Hypothalamus (tissue), 51 donors: ENCODE measurements around the gene COX8C.
A peak's percentile ranks its signal among the peaks of the same experiment; 100 is the strongest.

Experiments used
- DNase-seq, 51 donors: peaks; one replicate each; lab custom pipeline; 2025; lab: John Stamatoyannopoulos, UW

The COX8C gene, protein sequence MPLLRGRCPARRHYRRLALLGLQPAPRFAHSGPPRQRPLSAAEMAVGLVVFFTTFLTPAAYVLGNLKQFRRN

DNA sequence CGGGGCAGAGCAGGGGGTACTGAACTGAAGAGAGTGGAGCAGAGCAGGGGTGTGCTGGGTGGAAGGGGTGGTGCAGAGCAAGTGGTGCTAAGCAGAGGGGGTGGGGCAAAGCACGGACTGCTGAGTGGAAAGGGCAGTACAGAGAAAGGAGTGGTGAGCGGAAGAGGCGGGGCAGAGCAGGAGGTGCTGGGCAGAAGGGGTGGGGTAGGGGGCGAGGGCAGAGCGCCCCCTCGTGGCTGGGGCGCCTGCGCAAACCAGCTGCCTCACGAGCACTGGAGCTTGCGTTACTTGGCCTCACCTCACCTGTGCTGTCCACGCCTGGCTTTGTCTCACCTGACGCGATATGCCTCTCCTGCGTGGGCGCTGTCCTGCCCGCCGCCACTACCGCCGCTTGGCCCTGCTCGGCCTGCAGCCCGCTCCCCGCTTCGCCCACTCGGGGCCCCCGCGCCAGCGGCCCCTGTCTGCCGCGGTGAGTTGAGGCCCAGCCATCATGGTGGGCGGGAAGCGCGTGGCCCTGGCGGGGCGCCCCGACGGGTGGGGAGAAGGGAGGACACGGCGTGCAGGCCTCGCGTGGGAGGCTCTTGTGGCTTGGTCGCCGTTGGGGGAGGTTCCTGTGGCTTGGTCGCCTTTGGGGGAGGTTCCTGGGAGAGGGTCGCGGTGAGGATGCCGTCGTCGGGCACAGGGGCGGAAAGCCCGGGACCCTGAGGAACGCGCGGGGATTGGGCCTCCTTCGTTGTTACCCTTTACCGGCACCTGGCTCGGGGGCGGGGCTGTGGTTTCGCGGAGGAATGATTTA, at the start of gene COX8C:
Gene COX8C, plus strand, starts transcription at position 257 of the 796 bp plus-strand sequence. Its CDS starts 87 bp downstream, at position 344.
- DNase-seq: no peak

DNA sequence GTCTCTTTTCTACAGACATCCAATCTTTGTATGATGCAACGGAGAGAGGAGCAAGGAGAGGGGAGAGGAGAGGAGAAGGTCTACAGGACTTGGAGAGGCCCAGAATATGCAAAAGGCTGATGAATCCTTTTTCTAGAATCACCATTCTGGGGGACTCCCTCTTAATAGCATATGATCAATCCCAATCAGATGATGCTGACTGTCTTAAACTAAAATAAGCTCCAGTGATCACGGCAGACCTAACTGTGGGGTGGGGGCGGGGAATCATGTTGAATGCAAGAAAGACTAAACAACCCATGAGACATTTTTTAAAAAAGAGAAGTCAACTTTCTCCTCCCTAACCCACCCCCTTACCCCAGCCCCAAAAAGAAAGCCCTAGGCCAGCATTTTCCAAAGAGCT, 47.6 kb upstream of the COX8C start:
- no peak for DNase-seq

DNA sequence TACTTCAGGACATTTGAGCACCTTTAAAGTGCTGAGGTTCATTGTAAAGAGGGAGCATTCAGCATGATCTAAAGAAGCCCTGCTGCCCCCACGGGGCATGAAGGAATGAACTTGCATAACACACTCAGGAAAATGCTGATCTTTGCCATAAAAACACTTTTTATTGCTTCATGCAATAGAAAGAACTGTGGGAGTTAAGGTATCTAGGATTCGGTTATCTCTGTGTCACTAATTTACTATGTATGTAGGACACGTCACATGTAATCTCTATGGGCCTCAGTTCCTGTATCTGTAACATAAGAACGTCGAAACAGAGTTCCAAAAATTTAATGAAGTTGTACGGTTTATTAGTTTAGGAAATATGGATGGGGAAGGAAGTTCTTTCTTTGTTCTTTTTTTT, 47.1 kb upstream of the COX8C start:
- DNase-seq: no peak

DNA sequence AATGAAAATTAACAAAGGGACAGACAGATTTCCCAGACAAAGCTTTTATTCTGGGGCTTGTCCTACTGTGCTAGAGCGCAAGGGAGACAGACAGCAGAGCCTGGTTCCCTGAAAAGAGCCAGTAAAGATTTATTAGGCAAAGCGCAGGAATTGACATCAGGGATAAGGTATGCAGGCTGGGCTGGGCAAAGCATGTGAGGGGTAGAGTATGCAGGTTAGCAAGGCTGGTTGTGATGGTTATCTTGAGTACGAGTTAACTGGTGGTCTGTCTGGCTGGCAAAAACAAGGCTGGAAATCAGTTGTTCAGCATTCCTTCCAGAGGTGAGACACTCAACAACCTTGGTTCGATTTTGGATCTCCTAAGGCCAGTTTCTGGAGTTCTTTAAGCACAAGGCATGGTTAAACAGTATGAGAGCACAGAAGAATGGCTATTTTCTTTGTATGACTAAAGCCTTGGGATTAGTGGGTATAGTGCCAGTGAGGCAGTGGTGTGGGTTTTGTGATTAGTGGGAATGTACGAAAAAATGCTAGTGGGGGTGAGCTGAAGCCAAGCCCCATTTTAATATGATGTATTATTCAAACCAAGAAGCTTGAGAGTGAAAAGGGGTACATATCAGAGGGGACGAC, 45.0 kb upstream of the COX8C start:
- no peak for DNase-seq

DNA sequence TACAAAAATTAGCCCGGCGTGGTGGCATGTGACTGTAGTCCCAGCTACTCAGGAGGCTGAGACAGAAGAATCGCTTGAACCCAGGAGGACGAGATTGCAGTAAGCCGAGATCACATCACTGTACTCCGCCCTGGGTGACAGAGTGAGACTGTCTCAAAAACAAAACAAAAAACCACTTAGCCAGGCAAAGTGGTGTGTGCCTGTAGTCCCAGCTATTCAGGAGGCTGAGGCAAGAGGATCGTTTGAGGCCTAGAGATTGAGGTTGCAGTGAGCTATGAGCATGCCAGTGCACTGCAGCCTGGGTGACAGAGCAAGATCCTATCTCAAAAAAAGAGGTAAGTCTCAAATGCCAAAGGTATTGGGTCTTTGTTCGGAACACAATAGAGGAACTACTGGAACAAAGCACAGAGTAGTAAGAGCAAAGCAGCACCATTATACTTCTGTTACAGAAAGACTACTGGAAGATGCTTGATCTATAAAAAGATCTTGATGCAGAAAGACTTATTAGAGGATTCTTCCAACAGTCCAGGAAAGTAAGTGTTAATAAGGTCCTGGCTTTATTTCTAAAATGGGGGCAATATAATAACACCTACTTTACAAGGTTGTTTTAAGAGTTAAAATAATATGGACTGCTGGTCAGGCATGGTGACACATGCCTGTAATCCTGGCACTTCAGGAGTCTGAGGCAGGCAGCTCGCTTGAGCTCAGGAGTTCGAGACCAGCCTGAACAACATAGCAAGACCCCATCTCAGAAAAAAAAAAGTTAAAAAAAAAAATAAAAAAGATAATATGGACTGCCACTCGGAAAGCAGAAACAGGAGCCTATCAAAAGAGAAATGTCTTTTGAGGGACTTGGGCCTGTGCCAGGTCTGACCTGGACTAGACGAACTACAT, 44.0 kb upstream of the COX8C start:
- peak in 1 of 51 donors; percentile 3 for DNase-seq

DNA sequence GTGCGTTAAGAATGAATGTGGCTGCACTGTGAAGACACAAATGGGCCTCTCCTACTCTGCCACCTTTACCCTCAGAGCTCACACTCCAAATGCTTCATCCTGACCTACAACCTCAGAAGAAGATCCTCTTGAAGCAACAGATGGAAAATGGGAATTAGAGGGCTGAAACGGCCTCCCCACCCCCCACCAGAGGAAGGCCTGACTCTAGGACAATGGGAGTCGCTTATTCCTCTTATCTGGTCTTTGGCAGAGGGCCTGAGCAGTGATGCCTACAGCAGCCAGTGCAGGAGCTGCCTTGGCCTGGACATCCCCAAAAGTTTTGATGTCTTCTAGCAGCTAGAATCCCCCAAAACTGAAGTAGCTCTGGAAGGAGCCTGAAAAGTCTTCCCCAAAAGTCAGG, 43.3 kb upstream of the COX8C start:
- DNase-seq: peak in 11 of 51 donors; percentile 7 to 37 (median 20)

DNA sequence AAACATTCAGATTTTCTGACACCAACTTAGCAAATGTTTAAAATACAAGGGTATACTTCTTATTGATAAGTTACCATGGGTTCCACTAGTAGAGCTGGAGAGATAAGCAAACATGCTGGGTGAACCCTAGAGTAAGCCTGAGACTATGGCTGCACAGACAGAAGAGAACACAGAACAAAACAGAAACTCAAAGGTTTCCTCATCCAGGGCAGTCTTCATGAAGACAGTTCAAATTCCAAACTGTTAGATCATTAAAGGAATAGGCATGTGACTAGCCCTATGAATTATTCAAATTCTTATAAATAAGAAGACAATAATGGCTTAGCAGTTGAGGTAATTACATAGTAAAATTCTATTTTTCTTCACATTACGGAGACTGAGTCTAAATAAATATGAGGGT, 42.2 kb upstream of the COX8C start:
- no peak for DNase-seq

DNA sequence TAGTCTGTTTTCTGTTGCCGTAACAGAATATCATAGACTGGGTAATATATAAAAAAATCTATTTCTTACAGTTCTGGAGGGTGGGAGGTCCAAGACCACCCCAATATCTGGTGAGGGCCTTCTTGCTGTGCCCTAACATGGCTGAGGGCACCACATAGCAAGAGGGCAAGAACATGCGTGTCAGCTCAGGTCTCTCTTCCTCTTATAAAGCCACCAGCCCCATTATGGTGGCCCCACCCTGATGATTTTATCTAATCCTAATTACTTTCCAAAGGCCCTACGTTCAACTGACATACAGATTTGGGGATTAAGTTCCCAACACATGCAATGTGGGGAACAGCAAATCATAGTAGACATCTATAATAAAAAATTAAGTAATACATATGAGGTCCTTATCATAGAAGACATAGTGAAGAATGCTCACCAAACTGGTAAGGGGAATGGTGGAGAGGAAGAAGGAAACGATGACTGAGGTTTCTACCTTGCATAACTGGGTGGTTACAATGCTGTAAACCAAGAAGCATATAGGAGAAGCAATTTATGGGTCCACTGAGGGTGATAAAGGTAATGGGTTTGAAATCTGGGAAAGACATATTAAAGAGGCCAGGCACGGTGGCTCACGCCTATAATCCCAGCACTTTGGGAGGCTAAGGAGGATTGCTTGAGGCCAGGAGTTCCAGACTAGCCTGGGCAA, 41.1 kb upstream of the COX8C start:
- no peak for DNase-seq

DNA sequence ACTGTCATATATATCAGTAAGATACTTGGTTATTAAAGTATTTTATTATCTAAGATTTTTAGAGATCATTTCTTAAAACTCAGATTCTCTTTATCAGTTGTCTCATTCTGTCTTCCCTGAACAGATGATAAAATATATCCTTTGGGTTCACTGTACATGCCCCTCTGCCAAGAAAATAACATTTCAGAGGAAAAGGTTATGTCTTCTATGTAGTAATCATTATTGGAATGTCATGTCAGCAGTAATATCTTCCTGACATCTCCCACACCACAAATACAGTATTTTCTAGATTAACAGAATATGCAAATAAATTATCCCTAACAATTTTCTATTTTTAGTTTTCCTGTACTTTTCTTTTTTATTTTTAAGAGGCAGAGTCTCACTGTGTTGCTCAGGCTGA, 40.2 kb upstream of the COX8C start:
- DNase-seq: no peak

DNA sequence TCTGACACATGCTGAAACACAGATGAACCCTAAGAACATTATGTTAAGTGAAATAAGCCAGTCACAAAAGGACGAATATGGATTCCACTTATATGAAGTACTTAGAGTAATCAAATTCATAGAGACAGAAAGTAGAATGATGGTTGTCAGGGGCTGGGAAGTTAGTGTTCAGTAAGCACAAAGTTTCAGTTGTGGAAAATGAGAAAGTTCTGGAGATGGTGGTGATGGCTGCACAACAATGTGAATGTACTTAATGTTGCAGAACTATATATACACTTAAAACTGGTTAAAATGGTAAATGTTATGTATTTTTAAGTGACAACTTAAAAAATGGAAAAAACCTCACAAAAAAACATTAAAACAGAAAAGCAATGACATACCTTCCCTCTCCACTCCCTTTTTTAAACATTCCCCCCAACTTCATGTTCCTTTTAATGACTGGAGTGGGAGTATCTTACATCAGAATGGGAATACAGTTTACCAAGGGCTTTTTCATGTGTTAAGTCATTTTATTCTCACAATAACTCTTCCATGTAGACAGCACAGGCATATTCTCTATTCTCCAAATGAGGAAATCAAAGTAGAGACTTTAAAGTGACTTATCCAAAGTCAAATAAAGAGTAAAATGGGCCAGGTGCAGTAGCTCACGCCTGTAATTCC, 38.2 kb upstream of the COX8C start:
- no peak for DNase-seq

DNA sequence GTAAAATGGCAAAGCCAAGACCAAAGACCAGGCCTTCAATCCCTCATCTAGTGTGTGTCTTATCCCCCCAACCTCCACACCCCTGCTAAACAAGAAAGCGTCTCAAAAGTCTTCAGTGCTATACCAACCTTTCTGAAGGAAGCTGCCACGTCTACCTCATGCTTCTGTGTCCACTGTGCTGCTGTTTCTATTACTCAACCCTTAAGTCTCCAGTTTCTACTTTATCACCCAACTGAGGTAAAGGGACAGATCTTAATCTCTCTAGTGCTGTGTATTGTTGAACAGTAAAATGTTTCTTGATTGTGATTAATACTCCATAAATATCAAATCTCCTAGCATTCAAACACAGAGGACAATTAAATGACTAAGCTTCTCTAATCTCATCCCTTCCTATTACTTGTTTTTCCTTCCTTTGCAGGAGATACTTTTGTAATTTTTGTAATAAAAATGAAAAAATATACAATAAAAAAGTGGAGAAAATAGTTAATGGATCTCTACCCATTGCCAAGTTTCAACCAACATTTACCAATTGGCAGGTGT, 37.5 kb upstream of the COX8C start:
- no peak for DNase-seq

DNA sequence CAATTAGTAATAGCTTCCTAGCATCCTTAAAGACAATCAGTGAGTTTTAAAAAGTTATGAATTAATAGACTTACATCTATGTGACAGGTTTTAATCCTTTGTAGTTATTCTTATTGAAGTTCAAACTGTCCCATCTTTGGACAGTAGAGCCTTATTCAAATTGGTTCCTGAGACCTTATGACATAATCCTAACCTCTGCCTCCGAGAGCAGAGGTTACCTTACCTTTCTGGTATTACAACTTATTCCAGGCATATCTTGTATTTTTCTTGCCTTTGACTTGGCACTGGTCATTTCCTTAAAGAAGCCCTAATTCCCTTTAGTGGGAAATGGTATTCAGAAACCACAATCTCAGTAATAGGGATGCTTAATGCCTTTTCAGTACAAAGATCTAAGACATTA, 35.9 kb upstream of the COX8C start:
- DNase-seq: no peak

DNA sequence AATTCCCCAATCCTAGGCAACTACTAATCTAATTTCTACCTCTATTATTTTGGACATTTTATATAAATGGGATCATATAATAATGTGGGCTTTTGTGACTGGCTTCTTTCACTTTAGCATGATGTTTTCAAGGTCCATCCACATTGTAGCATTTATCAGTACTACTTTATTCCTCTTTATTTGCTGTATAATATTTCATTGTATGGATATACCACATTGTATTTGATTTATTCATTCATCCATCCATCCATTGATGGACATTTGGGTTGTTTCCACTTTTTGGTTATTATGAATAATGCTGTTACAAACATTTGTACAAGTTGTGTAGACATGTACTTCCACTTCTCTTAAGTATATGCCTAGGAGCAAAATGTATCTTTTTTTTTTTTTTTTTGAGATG, 31.4 kb upstream of the COX8C start:
- DNase-seq: no peak

DNA sequence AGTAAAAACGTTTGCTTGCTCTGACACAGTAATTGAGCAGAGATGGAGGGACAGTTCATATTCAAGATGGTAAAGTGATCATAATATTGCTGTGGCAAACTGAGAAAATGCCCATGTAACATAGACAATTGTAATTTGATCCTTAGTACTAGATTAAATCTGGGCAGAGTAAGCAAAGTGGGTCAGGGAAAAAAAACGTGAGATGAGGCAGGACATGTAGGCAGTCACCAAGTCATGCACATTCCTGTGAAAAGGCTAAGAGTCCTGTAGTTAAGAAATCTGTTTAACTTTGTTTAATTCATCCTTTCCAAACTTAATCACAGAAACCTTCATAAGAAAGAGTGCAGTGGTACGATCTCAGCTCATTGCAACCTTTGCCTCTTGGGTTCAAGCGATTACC, 30.3 kb upstream of the COX8C start:
- DNase-seq: no peak

DNA sequence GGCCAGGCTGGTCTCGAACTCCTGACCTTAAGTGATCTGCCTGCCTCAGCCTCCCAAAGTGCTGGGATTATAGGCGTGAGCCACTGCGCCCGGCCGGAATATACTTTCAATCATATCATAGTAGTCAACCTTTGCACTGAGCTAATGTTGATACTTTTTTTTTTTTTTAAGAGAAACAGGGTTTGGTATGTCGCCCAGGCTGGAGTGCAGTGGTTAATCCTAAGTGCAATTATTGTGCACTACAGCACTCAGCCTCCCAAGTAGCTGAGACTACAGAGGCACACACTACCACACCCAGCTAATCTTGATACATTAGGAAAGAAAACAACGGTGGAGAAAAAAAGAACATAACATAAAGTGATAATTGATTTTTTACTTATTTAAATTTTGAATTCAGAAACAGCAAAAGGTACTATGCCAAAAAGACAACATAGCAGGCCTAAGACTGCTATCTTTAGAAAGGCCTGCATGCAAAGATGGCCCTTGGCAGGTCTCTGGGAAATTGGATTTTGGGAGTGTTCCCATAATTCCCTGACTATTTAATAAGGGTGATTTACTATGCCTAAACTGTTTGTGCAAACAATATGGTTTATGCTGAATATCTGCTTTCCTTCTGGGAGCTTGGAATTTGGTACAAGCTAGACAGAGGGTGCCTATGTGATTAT, 29.6 kb upstream of the COX8C start:
- no peak for DNase-seq

DNA sequence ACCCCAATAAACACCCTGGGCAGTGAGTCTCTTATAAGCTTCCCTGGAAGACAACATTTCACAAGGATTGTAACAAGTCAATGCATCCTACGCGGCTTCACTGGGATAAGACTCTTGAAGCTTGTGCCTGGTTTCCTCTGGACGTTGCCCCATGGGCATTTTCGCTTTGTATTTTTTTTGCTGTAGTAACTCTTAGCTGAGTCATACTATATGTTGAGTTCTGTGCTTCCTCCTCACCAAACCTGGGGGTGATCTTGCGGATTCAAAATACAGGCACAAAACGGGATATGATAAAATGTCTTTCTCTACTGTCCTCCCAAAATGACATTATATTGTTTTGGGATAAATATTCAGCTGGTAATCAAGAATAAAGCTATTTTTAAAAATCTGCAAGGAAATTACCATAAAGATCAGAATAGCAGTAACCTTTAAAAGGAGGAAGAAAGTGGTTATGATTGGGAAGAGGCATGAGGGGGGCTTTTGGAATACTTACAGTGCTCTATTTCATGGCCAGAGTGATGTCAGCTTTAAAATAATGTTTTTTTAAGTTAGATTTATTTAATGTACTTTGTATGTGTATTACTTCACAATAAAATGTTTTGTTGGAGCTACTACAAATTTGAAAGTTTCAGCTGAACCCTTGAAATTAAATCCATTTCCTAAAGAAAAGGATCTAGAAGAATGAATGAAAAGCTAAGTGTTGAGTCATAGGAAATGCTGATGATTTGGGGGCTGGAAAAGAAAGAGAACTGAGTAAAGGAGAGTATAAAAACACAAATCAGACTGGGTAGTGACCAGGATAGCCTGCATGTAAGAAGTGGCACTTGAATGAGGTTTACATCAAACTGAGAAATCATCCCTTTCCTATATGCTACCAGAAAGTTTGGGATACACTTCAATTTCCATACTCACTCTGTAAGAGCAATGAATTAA, 28.8 kb upstream of the COX8C start:
- no peak for DNase-seq

DNA sequence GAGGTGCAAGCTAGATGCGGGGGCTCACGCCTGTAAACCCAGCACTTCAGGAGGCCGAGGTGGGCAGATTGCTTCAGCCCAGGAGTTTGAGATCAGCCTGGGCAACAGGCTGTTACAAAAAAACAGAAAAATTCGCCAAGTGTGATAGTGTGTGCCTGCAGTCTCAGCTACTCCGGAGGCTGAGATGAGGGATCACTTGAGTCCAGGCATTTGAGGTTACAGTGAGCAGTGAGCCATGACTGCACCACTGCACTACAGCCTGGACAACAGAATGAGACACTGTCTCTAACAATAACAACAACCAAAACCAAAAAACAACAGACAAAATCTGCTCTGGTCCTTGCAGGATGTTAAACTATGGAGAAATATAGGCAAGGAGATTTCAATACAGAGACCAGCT, 28.1 kb upstream of the COX8C start:
- no peak for DNase-seq

DNA sequence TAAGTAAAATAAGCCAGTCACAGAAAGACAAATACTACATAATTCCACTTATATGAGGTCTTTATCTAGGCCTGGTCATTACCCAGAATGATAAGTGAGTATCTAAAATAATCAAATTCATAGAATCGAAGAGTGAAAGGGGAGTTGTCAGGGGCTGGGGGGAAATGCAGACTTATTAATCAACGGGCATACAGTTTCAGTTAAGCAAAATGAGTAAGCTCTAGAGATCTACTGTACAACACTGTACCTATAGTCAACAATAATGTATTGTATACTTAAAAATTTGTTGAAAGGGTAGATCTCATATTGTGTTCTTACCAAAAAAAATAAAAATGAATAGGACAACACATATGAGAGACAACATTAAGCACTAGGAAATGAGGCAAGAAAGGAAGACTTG, 27.5 kb upstream of the COX8C start:
- no peak for DNase-seq
